Type B pancreatic cell (in vitro differentiated cells): ENCODE data around the gene MCM9. TPM values are rescaled to one million over a fixed set of nuclear protein-coding genes. Genes with fewer than 3 reads are reported as not detected.

ENCODE experiments used
- DNase-seq: peaks from one replicate; pipeline ENCODE4 v3.0.0; 2021; ENCODE audit warnings: mixed read lengths; ENCODE audit not compliant: unreplicated experiment; ENCODE audit errors: extremely low spot score
- H3K27ac Mint-ChIP-seq: 2 replicates; pipeline ENCODE4 v1.8.0; 2021; ENCODE audit warnings: mild to moderate bottlenecking, mixed read lengths
- H3K27me3 Mint-ChIP-seq: 2 replicates; pipeline ENCODE4 v1.8.0; 2021; ENCODE audit warnings: mixed read lengths
- H3K36me3 Mint-ChIP-seq: 2 replicates; pipeline ENCODE4 v1.8.0; 2021; ENCODE audit warnings: mixed read lengths
- H3K4me1 Mint-ChIP-seq: one replicate; pipeline ENCODE4 v1.8.0; 2021; ENCODE audit warnings: mixed read lengths; ENCODE audit not compliant: unreplicated experiment
- H3K4me3 Mint-ChIP-seq: 2 replicates; pipeline ENCODE4 v1.8.0; 2021; ENCODE audit warnings: mild to moderate bottlenecking, mixed read lengths
- H3K9me3 Mint-ChIP-seq: 2 replicates; pipeline ENCODE4 v1.8.0; 2021; ENCODE audit warnings: mixed read lengths
- CTCF ChIP-seq: fragments of 200-600 bp; sonication (generic); conservative IDR thresholded peaks from 2 replicates; pipeline ENCODE4 v1.5.0; 2021; ENCODE audit warnings: antibody characterized with exemption, mild to moderate bottlenecking
- total RNA-seq: library from RNA; stranded (reverse); gene quantifications from 2 replicates; pipeline ENCODE4 v1.2.1, GENCODE V29; 2021; ENCODE audit warnings: low replicate concordance

MCM9 gene
- total RNA-seq, 1 donor from 2014 or later, result 19.6 TPM

- Mint-ChIP-seq H3K36me3 (peaks cover 25% of the 10 kb centered on the region), H3K27ac (no peak overlapping the region), H3K4me1 (peaks cover 16% of the 10 kb centered on the region), H3K4me3 (peak overlapping the region; percentile 79), H3K9me3 (no peaks in the 10 kb centered on the region), H3K27me3 (no peaks in the 10 kb centered on the region)
- TF ChIP-seq CTCF, result no peak
- DNase-seq, result no peak
Observed at GRCh38 chr6:118932421-118932820, 2.5 kb downstream of the MCM9 start.

GRCh38 chr6:118931436-118931835, 3.5 kb downstream of the MCM9 start:
- no peak for DNase-seq
- no peaks in the 10 kb centered on the region for H3K9me3 Mint-ChIP-seq
- TF ChIP-seq CTCF, result no peak
- peaks cover 28% of the 10 kb centered on the region for H3K36me3 Mint-ChIP-seq
- H3K27ac Mint-ChIP-seq, result no peak overlapping the region
- H3K4me1 Mint-ChIP-seq, result peaks cover 16% of the 10 kb centered on the region
- no peaks in the 10 kb centered on the region for H3K27me3 Mint-ChIP-seq
- H3K4me3 Mint-ChIP-seq, result no peak overlapping the region

- Mint-ChIP-seq H3K4me1 (peaks cover 12% of the 10 kb centered on the region), H3K27me3 (no peaks in the 10 kb centered on the region), H3K4me3 (no peak overlapping the region), H3K36me3 (peaks cover 31% of the 10 kb centered on the region), H3K27ac (no peak overlapping the region), H3K9me3 (no peaks in the 10 kb centered on the region)
- no peak for TF ChIP-seq CTCF
- DNase-seq, result no peak
Observed at GRCh38 chr6:118930680-118931079, 4.3 kb downstream of the MCM9 start.

DNA sequence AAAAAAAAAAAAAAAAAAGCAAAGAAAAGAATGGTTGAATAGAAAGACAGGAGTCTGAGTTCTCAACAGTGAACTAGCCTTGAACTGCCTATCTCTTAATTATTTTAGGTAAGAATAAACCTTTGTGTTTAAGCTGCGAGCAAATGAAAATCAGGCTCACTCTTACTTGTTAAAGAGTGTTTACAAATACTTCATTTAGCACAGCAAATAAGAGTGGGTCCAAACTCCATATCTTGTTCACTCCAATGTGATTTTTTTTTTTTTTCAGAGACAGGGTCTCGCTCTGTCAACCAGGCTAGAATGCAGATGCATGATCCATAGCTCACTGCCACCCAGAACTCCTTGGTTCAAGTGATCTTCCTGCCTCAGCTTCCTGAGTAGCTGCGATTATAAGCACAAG, 11.9 kb downstream of the MCM9 start:
- H3K9me3 Mint-ChIP-seq, result no peaks in the 10 kb centered on the region
- peaks cover 32% of the 10 kb centered on the region for H3K36me3 Mint-ChIP-seq
- DNase-seq, result no peak
- H3K27me3 Mint-ChIP-seq, result no peaks in the 10 kb centered on the region
- no peak overlapping the region for H3K27ac Mint-ChIP-seq
- H3K4me1 Mint-ChIP-seq, result no peaks in the 10 kb centered on the region
- TF ChIP-seq CTCF, result no peak
- H3K4me3 Mint-ChIP-seq, result no peak overlapping the region

GRCh38 chr6:118921084-118921483, 13.9 kb downstream of the MCM9 start:
- Mint-ChIP-seq H3K27ac (no peak overlapping the region), H3K36me3 (peaks cover 33% of the 10 kb centered on the region), H3K27me3 (no peaks in the 10 kb centered on the region), H3K9me3 (no peaks in the 10 kb centered on the region), H3K4me1 (no peaks in the 10 kb centered on the region), H3K4me3 (no peak overlapping the region)
- no peak for TF ChIP-seq CTCF
- no peak for DNase-seq

GRCh38 chr6:118918329-118918725, 16.6 kb downstream of the MCM9 start:
- no peak for DNase-seq
- Mint-ChIP-seq H3K4me1 (no peaks in the 10 kb centered on the region), H3K27me3 (no peaks in the 10 kb centered on the region), H3K9me3 (no peaks in the 10 kb centered on the region), H3K4me3 (no peak overlapping the region), H3K36me3 (peaks cover 41% of the 10 kb centered on the region), H3K27ac (no peak overlapping the region)
- no peak for TF ChIP-seq CTCF
